Measurements from ENCODE around the gene SLAMF1. TPM values are rescaled to one million over a fixed set of nuclear protein-coding genes. Genes with fewer than 3 reads are reported as not detected.

SLAMF1 gene
- total and polyA plus RNA-seq, 4 donors: 0.39 to 27.0 (median 1.5) TPM

DNA sequence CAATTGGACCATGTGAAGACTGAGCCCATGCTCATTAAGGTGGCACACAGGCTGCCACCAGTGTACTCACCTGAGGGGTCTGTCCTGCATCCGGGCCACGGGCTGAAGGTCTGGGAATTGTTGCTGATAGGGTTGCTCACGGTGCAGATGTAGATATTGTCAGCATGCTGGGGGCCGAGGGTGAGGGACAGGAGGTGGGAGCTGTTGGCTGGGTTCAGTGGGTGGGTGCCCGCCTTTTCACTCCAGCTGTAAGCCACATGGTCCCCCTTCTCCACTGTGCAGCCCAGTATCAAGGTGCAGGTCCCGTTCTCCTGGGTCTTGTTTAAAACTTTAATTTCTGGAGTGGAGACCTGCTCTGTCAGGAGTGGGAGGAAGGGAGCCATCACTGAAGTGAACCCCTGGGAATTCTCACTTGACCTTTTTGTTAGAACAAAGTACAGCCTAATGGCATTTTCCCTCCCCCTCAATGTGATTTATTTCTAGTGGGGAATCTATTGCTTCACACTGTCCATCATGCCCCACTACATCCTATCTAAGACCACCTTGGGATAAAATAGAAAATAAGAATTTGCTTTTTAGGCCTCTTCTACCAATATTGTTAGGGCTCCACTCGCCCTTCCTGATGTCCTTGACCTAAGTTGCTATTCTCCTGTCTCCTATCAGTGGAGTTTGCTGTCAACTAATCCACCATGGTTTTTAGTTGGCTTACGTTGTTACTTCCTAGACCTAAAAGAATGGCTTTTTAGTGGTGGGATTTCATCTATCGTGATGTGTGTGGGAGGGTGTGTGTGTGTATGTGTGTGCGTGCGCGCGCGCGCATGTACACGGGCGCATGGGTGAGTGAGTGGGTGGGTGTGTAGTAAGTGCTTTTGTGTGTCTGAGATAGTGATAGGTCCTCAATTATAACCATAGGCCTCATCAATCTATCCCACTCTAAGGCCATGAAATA lies 12.0 kb downstream of the SLAMF1 start:
- no peak for DNase-seq
- no peak overlapping the region for H3K4me3 ChIP-seq
- 94 to 98% methylated on average over 17 of the region's 17 CpGs for WGBS, 2 donors

GRCh38 chr1:160633330-160633903 lies 13.4 kb downstream of the SLAMF1 start:
- no peak overlapping the region for H3K9ac ChIP-seq (ENCODE audit: insufficient read depth in 1 of 2, low read length in 2 of 2)
- H3K27me3 ChIP-seq (ENCODE audit: control insufficient read depth in 3 of 3, insufficient read depth in 3 of 3, low read length in 2 of 3): no peaks in the 10 kb centered on the region
- no peak overlapping the region for H3K4me3 ChIP-seq
- 61 to 76% methylated on average over 2 of the region's 2 CpGs for WGBS, 2 donors
- H3K4me1 ChIP-seq (ENCODE audit: control insufficient read depth in 5 of 5, insufficient read depth in 5 of 5, low read length in 5 of 5): peaks cover 0 to 11% (median 2%) of the 10 kb centered on the region in 5 donors
- DNase-seq (no peak), ATAC-seq (ENCODE audit: insufficient read depth, low FRiP score) (no peak)
- no peaks in the 10 kb centered on the region for H3K9me3 ChIP-seq (ENCODE audit: control insufficient read depth in 4 of 4, insufficient read depth in 3 of 4, low read length in 3 of 4)
- no peaks in the 10 kb centered on the region for H3K36me3 ChIP-seq (ENCODE audit: control insufficient read depth in 4 of 4, insufficient read depth in 4 of 4, low read length in 4 of 4)
- TF ChIP-seq CTCF (IDR thresholded peaks at IDR 0.05; ENCODE audit: control extremely low read depth, extremely low read depth): no peak
- no peak overlapping the region for H3K27ac ChIP-seq (ENCODE audit: low read depth in 1 of 2, low read length in 1 of 2)

More for the DNA sequence above, 12.0 kb downstream of the SLAMF1 start:
- no peak for ATAC-seq (ENCODE audit: insufficient read depth, low FRiP score)
- Histone ChIP-seq H3K36me3 (ENCODE audit: control insufficient read depth in 4 of 4, insufficient read depth in 4 of 4, low read length in 4 of 4) (no peaks in the 10 kb centered on the region), H3K9ac (ENCODE audit: insufficient read depth in 1 of 2, low read length in 2 of 2) (no peak overlapping the region), H3K27ac (ENCODE audit: low read depth in 1 of 2, low read length in 1 of 2) (no peak overlapping the region), H3K9me3 (ENCODE audit: control insufficient read depth in 4 of 4, insufficient read depth in 3 of 4, low read length in 3 of 4) (no peaks in the 10 kb centered on the region), H3K27me3 (ENCODE audit: control insufficient read depth in 3 of 3, insufficient read depth in 3 of 3, low read length in 2 of 3) (no peaks in the 10 kb centered on the region), H3K4me1 (ENCODE audit: control insufficient read depth in 5 of 5, insufficient read depth in 5 of 5, low read length in 5 of 5) (peaks cover 0 to 13% (median 2%) of the 10 kb centered on the region in 5 donors)
- TF ChIP-seq CTCF (IDR thresholded peaks at IDR 0.05; ENCODE audit: control extremely low read depth, extremely low read depth): no peak

DNA sequence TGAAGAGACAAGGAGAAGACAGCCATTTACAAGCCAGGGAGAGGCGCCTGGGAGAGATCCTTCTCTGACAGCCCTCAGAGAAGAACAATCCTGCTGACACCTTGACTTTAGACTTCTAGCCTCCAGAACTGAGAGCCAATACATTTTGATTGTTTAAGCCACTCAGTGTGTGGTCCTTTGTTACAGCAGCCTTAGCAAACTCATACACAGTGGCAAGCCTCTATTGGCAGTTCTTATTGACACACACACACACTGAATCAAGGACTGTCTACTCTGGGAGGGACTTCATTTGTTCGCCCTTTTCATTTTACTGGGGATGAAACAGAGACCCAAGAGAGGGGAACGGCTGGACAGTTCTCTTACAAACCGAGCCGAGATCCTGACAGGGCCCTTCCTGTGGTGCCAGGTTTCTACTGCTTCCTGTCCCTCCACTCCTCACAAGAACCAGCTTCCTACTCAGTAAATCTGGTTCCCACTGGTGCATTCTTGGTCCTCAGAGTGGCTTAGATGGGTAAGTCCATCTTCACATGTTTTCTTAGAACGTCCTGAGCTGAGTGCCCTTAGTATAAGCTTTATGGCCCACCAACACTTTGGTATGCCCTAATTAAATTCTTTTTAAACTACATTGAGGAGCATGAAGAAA lies 14.7 kb downstream of the SLAMF1 start:
- ATAC-seq (ENCODE audit: insufficient read depth, low FRiP score) (no peak), DNase-seq (no peak)
- Histone ChIP-seq H3K9me3 (ENCODE audit: control insufficient read depth in 4 of 4, insufficient read depth in 3 of 4, low read length in 3 of 4) (no peaks in the 10 kb centered on the region), H3K27me3 (ENCODE audit: control insufficient read depth in 3 of 3, insufficient read depth in 3 of 3, low read length in 2 of 3) (no peaks in the 10 kb centered on the region), H3K4me1 (ENCODE audit: control insufficient read depth in 5 of 5, insufficient read depth in 5 of 5, low read length in 5 of 5) (peaks cover 0 to 11% (median 2%) of the 10 kb centered on the region in 5 donors), H3K36me3 (ENCODE audit: control insufficient read depth in 4 of 4, insufficient read depth in 4 of 4, low read length in 4 of 4) (no peaks in the 10 kb centered on the region), H3K4me3 (no peak overlapping the region), H3K27ac (ENCODE audit: low read depth in 1 of 2, low read length in 1 of 2) (no peak overlapping the region), H3K9ac (ENCODE audit: insufficient read depth in 1 of 2, low read length in 2 of 2) (no peak overlapping the region)
- TF ChIP-seq CTCF (IDR thresholded peaks at IDR 0.05; ENCODE audit: control extremely low read depth, extremely low read depth): no peak
- 78 to 84% methylated on average over 6 of the region's 6 CpGs for WGBS, 2 donors
